Measurements from ENCODE around the gene HRH1.

The HRH1 gene

GRCh38 chr3:11282250-11283138, 128.2 kb downstream of the HRH1 start:
- DNase-seq (ENCODE audit: low spot score) = no peak

- DNase-seq (ENCODE audit: low spot score) = no peak
Measured at GRCh38 chr3:11283139-11283475, 128.8 kb downstream of the HRH1 start.

- DNase-seq (ENCODE audit: low spot score) = no peak
Measured at GRCh38 chr3:11284011-11284410, 129.7 kb downstream of the HRH1 start.

GRCh38 chr3:11285471-11285870, 131.2 kb downstream of the HRH1 start:
- no peak for DNase-seq (ENCODE audit: low spot score)

- DNase-seq (ENCODE audit: low spot score) = no peak
Measured at GRCh38 chr3:11287404-11287803, 133.1 kb downstream of the HRH1 start.

GRCh38 chr3:11288021-11288491, 133.8 kb downstream of the HRH1 start:
- DNase-seq (ENCODE audit: low spot score) = no peak

- DNase-seq (ENCODE audit: low spot score) = no peak
Measured at GRCh38 chr3:11288786-11289637, 134.7 kb downstream of the HRH1 start.

GRCh38 chr3:11289864-11290263, 135.6 kb downstream of the HRH1 start:
- no peak for DNase-seq (ENCODE audit: low spot score)

- no peak for DNase-seq (ENCODE audit: low spot score)
Measured at GRCh38 chr3:11290743-11291680, 136.7 kb downstream of the HRH1 start.

GRCh38 chr3:11291808-11292207, 137.5 kb downstream of the HRH1 start:
- DNase-seq (ENCODE audit: low spot score) = no peak

GRCh38 chr3:11297126-11297525, 142.8 kb downstream of the HRH1 start:
- no peak for DNase-seq (ENCODE audit: low spot score)

GRCh38 chr3:11300970-11301369, 146.7 kb downstream of the HRH1 start:
- no peak for DNase-seq (ENCODE audit: low spot score)

- no peak for DNase-seq (ENCODE audit: low spot score)
Measured at GRCh38 chr3:11302444-11302843, 148.2 kb downstream of the HRH1 start.

- no peak for DNase-seq (ENCODE audit: low spot score)
Measured at GRCh38 chr3:11304175-11304574, 149.9 kb downstream of the HRH1 start.

- no peak for DNase-seq (ENCODE audit: low spot score)
Measured at GRCh38 chr3:11305509-11305908, 151.2 kb downstream of the HRH1 start.

- DNase-seq (ENCODE audit: low spot score) = no peak
Measured at GRCh38 chr3:11306817-11307589, 152.7 kb downstream of the HRH1 start.

- no peak for DNase-seq (ENCODE audit: low spot score)
Measured at GRCh38 chr3:11307830-11308432, 153.6 kb downstream of the HRH1 start.

GRCh38 chr3:11310258-11310657, 156.0 kb downstream of the HRH1 start:
- no peak for DNase-seq (ENCODE audit: low spot score)

- DNase-seq (ENCODE audit: low spot score) = no peak
Measured at GRCh38 chr3:11312166-11312565, 157.9 kb downstream of the HRH1 start.

All from HuH-7 (cell line).